Stimulated activated CD8-positive, alpha-beta memory T cell treated with anti-CD3 and anti-CD28 coated beads, Interleukin-7, amount 100 ng/mL, for 4 hours (primary cell): Measurements from ENCODE around the gene NXPH4.

Experiments
- DNase-seq, 2 donors: peaks; one replicate each; pipeline ENCODE4 v3.0.0-alpha.2; 2020; ENCODE audit warnings: low read depth in 2 of 2

The NXPH4 gene

DNA sequence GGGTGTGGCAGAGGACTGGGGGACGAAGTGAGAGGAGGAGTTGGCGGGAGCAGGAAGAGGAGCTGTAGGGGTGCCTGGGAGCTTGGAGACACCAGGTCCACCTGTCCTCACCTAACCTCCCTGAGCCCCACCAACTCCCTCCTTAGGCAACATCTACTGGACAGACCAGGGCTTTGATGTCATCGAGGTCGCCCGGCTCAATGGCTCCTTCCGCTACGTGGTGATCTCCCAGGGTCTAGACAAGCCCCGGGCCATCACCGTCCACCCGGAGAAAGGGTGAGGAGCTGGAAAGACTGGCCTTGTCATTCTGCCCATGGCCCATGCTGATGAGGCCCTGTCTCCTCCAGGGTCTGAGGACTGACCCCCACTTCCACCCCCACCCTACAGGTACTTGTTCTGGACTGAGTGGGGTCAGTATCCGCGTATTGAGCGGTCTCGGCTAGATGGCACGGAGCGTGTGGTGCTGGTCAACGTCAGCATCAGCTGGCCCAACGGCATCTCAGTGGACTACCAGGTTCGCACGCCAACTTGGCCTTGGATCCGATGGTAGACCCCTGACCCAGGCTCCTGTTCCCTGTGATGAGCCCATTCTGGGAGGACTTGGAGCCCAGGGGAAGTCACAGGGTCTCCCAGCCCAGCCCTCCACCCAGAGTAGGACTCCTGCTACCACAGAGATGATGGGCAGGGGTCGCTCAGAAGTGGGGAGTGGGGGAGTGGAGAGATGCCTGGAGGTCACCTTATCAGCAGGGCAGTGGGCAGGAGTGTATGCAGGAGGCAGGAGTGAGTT, 32.5 kb upstream of the NXPH4 start:
- no peak for DNase-seq

DNA sequence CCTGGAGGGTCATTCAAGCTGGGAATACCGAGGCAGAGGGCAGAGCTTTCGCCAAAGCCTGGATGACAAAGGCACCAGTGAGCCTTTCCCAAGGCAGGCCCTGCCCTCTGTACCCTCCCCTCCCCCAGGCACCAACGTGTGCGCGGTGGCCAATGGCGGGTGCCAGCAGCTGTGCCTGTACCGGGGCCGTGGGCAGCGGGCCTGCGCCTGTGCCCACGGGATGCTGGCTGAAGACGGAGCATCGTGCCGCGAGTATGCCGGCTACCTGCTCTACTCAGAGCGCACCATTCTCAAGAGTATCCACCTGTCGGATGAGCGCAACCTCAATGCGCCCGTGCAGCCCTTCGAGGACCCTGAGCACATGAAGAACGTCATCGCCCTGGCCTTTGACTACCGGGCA, 31.2 kb upstream of the NXPH4 start:
- no peak for DNase-seq

DNA sequence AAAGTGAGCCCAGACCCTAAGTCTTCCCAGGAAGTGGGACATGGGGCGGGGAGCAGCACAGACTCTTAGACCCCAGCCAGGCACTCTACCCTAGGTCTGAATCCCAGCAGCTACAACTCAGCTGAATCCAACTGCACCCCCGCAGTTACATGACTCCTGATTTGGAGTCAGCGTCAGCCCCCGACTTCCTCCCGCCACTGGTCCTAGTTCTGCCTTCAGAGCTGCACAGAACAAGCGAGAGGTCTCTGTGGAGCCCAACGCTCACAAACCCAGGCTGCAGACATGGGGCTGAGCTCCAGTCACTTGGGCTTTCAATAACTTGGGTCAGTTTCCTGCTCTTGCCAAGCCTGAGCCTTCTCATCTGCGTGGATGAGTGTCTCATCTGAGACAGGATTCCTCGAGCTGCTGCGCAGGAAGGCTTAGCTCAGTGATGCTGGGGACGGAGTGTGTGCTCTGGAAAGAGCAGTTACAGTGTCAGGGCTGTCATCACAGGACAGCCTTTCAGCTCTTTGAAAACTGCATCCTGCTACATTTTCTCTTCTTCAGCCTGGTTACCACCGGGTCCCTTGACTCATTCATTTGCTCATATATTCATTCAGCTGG, 30.6 kb upstream of the NXPH4 start:
- no peak for DNase-seq

DNA sequence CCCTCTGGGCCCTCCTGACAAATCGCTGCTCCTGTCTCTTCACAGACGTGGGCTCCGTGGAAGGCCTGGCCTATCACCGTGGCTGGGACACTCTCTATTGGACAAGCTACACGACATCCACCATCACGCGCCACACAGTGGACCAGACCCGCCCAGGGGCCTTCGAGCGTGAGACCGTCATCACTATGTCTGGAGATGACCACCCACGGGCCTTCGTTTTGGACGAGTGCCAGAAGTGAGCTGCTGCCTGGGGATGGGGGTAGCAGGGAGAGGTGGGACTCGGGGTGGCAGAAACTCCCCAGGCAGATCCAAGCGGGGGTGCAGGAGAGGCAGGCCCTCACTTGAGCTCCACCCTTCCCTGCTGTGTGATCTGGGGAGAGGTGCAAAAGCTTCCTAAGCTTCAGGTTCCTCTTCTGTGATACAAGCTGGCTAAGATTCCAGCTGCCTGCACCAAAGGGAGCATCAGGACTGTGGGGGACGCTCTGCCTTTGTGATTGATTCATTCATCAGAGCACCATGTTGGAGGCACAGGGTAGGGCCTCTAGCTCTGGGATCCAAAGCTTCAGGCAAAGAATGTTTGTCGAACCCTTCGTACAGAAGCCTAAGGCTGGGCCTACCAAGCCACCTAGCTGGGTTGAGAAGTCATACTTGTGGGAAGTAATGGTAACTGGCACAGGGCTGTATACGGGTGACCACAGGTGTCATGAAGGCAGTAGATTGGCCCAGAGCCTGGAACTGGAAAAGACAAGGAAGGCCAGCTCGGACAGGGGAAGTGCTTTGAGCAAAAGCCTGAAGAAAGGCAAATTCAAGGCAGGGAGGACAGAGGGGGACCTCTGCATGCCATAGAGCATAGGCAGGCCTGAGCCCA, 29.1 kb upstream of the NXPH4 start:
- no peak for DNase-seq

DNA sequence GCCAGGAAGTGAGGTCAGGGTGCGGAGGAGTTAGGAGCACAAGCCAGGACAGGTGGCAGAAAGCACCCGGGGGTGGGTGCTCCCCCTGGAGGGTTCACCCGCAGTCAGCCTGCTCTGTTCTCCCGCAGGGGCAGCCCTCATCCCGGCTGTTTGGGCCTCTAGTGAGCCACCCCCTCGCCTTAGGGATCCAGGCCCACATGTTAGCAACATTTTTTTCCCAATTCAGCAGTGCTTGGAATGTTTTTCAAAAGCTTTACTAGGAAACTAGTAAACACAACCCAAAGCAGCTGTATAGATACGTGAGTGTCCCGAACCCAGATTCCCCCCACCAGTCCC, 28.5 kb upstream of the NXPH4 start:
- no peak for DNase-seq

DNA sequence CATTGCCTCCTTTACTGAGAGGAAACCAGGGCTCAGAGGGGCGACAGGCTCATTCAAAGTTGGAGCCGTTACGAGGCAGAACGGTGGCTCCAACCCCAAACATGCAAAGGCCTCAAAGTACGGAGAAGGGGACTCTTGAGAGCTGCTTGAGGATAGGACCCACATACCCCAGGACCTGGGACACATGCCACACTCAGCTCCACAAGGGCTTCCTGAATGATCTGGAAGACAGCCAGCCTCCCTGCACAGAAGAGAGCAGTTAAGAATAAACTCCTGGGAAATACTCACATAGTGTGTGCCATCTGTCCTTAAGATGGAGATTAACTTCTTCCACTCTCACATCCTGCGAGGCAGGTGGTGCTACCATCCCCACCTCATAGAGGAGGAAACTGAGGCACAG, 26.6 kb upstream of the NXPH4 start:
- DNase-seq, result no peak

DNA sequence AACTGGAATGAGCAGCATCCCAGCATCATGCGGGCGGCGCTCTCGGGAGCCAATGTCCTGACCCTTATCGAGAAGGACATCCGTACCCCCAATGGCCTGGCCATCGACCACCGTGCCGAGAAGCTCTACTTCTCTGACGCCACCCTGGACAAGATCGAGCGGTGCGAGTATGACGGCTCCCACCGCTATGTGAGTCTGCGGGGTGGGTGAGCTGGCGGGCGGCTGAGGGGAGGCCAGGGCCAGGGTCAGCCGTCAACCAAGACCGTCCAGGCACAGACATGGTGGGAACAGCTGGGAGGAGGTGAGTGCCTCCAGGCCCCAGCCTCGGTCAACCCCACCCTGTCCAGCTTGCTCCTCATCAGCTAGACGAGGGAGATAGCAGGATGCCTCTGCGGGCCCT, 25.8 kb upstream of the NXPH4 start:
- no peak for DNase-seq

DNA sequence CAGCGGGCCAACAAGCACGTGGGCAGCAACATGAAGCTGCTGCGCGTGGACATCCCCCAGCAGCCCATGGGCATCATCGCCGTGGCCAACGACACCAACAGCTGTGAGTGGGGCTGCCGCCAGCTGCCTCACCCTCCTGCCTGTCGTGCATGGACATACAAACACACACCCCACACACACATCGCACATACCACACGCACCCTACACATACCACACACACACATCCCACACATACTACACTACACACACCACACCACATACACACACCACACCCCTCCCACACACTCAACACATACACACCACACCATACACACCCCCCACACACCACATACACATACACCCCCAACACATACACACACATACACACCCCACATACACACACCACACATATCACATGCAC, 25.2 kb upstream of the NXPH4 start:
- no peak for DNase-seq

DNA sequence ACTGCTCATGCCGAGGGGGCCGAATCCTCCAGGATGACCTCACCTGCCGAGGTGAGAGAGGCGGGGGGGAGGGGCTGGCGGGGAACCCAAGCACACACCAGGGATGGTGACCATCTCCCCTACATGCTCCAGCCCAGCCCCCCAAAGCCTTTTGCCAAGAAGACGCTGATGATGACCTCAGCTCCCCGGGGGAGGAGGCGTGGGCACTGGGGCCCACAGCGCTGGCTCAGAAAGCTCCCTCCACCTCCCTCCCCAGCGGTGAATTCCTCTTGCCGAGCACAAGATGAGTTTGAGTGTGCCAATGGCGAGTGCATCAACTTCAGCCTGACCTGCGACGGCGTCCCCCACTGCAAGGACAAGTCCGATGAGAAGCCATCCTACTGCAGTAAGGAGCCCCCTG, 23.7 kb upstream of the NXPH4 start:
- DNase-seq, result no peak

DNA sequence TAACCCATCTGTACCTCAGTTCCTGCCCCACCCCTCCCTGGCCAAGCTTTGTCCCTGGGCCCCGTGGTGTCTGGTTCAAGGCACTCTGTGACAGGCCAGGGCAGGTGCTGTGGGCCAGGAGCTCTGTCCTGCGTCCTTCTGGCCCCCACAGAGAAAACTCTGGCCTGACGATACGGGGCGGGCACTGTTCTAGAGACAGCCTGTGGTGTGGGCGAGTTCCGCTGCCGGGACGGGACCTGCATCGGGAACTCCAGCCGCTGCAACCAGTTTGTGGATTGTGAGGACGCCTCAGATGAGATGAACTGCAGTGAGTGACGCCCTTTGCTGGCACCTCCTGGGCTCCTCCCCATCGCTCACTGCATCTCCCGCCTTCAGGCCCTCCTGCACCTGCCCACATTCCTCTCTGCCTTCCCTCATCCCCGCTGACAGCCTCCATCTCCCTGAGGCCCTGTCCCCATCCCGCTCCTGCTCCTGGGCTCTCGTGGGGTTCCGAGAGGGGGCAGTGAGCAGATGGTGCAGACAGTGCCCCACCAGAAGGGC, 22.8 kb upstream of the NXPH4 start:
- DNase-seq, result no peak

DNA sequence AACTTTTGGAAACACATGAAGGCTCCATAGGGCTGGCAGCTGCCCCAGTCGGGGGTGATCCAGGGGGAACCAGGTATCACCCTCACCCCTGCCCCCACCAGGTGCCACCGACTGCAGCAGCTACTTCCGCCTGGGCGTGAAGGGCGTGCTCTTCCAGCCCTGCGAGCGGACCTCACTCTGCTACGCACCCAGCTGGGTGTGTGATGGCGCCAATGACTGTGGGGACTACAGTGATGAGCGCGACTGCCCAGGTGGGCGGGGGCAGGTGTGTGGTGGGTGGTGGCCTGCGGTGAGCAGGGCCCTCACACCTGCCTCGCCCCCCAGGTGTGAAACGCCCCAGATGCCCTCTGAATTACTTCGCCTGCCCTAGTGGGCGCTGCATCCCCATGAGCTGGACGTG, 22.3 kb upstream of the NXPH4 start:
- DNase-seq, result no peak

DNA sequence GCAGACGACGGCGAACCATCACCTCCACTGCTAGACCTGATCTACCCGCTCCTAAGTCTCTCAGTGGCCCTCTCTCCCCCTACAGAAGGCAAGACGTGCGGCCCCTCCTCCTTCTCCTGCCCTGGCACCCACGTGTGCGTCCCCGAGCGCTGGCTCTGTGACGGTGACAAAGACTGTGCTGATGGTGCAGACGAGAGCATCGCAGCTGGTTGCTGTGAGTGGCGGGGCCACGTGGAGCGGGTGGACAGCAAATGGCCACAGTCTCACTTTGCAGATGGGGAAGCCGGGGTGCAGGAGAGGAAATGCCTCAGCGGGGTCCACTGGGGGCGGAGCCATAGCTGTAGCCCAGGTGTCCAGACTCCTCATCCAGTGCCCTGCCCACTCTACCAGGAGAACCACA, 21.4 kb upstream of the NXPH4 start:
- DNase-seq, result no peak

DNA sequence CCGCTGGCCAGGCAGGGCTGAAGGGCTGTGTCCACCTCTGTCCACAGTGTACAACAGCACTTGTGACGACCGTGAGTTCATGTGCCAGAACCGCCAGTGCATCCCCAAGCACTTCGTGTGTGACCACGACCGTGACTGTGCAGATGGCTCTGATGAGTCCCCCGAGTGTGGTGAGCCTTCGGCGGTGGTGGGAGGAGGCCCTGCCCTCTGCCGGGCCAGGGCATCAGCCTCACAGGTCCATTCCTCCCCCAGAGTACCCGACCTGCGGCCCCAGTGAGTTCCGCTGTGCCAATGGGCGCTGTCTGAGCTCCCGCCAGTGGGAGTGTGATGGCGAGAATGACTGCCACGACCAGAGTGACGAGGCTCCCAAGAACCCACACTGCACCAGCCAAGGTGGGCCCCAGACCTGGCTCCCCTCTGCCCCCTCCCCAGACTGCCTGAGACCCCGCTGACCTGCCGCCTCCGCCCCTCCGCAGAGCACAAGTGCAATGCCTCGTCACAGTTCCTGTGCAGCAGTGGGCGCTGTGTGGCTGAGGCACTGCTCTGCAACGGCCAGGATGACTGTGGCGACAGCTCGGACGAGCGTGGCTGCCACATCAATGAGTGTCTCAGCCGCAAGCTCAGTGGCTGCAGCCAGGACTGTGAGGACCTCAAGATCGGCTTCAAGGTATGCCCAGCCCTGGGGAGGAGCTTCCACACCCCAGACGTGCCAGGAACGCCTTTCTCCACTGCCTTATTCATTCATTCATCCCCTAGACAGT, 20.8 kb upstream of the NXPH4 start:
- no peak for DNase-seq

DNA sequence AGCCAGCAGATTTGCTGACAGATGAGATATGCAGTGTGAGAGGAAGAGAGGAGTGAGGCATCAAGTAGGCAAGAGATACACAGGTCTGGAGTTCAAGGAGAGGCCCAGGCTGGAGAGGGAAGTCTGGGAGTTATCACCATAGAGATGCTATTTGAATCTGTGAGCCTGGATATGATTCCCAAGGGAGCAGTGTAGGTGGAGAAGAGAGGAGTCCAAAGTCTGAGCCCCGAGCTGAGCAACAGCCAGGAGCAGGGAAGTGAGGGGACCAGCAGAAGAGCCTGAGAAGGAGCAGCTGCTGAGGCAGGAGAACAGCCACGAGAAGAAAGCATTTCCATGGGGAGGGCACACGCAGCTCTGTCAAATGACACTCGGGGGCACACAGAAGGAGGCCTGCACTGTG, 20.2 kb upstream of the NXPH4 start:
- DNase-seq, result no peak

DNA sequence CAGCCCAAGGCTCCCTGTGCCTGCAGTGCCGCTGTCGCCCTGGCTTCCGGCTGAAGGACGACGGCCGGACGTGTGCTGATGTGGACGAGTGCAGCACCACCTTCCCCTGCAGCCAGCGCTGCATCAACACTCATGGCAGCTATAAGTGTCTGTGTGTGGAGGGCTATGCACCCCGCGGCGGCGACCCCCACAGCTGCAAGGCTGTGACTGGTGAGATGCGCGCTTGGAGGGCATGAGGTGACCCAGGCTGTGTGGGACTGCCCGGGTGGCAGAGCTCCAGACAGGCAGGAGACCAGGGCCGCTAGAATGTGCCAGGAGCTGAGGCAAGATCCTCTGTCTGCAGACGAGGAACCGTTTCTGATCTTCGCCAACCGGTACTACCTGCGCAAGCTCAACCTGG, 19.6 kb upstream of the NXPH4 start:
- DNase-seq, result no peak

DNA sequence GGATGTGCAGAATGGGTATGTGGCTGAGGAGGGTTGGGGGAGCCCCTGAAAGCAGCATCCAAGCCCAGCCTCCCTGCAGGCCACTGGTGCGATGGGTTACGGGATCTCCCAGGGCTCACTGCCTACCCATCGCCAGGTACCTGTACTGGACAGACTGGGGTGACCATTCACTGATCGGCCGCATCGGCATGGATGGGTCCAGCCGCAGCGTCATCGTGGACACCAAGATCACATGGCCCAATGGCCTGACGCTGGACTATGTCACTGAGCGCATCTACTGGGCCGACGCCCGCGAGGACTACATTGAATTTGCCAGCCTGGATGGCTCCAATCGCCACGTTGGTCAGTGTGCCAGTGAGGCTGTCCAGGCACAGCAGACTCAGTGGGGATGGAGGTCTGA, 18.3 kb upstream of the NXPH4 start:
- no peak for DNase-seq

DNA sequence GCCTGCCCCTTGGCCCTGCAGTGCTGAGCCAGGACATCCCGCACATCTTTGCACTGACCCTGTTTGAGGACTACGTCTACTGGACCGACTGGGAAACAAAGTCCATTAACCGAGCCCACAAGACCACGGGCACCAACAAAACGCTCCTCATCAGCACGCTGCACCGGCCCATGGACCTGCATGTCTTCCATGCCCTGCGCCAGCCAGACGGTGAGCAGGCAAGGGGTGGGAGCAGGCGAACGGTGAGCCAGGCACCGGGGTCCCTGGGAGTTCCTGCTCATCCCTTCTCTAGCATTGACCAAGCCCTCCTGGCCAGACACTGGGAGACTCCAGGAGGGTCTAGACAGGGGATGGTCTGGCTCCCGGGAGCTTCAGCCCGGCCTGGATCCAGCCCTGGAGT, 17.4 kb upstream of the NXPH4 start:
- no peak for DNase-seq

DNA sequence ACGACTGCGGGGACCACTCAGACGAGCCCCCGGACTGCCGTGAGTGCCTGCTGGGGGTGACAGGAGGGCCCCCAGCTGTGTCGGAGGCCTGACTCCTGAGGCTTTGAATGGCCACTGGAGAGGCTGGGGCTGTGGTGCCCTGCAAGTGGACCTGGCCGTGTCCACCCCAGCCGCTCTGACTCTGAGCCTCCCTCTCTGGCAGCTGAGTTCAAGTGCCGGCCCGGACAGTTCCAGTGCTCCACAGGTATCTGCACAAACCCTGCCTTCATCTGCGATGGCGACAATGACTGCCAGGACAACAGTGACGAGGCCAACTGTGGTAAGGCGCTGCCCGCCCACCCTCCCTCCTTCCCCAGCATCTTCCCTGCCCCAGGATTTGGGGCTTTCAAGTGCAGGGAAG, 16.1 kb upstream of the NXPH4 start:
- DNase-seq, result no peak

DNA sequence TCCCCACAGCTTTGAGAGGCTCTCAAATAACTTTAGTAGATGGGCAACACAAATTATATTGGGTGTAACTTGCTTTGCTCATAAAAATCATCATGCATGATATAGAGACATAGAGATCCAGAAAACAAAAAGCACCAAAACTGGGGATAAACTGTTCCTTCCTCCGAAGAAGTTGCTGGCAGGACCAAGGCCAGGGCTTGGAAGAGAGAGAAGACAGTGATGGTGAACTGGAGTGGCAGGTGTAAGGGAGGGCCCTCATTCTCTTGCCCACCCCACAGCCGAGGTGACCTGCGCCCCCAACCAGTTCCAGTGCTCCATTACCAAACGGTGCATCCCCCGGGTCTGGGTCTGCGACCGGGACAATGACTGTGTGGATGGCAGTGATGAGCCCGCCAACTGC, 15.4 kb upstream of the NXPH4 start:
- no peak for DNase-seq

DNA sequence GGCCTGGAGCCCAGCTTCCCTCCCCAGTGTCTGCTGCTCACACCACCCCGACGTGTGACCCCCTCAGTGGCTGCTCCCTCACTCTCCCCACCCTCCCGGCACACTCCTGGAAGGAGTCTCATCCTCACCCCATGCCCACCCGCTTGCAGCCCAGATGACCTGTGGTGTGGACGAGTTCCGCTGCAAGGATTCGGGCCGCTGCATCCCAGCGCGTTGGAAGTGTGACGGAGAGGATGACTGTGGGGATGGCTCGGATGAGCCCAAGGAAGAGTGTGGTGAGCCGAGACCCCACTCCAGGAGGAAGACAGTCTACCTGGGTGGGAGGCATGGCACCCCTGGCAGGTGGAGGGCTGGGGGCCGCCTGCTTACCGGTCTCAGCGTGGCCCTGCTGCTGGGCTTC, 15.0 kb upstream of the NXPH4 start:
- DNase-seq, result no peak

DNA sequence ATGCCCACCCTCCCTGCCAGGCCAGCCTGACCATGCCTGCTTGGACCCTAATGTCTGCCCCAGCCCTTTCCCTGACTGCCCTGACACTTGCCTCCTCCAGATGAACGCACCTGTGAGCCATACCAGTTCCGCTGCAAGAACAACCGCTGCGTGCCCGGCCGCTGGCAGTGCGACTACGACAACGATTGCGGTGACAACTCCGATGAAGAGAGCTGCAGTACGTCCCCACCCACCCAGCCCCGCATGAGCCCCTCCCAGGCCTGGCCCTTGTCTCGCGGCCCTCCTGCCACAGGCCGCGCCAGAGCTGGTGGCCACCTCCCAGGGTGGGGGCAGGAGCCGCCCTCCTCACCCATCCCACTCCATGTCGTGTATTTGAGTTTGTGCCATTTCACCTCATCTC, 14.3 kb upstream of the NXPH4 start:
- DNase-seq, result no peak

DNA sequence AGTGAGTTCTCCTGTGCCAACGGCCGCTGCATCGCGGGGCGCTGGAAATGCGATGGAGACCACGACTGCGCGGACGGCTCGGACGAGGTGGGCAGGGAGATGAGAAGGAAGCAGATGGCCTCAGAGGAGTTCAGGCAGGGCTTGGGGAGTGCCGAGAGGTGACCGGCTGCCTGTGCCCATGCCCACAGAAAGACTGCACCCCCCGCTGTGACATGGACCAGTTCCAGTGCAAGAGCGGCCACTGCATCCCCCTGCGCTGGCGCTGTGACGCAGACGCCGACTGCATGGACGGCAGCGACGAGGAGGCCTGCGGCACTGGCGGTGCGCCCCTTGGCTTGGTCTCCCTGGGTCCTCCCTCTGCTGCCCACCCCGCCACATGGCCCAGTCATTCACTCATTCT, 13.4 kb upstream of the NXPH4 start:
- DNase-seq, result no peak
